Mesendoderm (in vitro differentiated cells): ENCODE results near the gene PRDX5.
"Not testable (repeated sequence)": the region's sequence is repeated elsewhere in the genome, so short reads cannot be mapped to it uniquely, and the experiment has no call there.

Experiments used
- DNase-seq: peaks from one replicate; pipeline ENCODE4 v3.0.0; 2013
- H2AK5ac ChIP-seq: 2 replicates; pipeline ENCODE4 v1.6.1; 2013; ENCODE audit warnings: low read length, inconsistent platforms
- H2BK120ac ChIP-seq: 2 replicates; pipeline ENCODE4 v1.6.1; 2013; ENCODE audit warnings: low read depth, mild to moderate bottlenecking, low read length, moderate library complexity, mixed read lengths
- H2BK15ac ChIP-seq: replicated peaks from 2 replicates; pipeline ENCODE4 v1.6.1; 2013; ENCODE audit warnings: low read depth, mild to moderate bottlenecking, moderate library complexity
- H2BK5ac ChIP-seq: 2 replicates; pipeline ENCODE4 v1.6.1; 2013; ENCODE audit warnings: low read length, inconsistent platforms
- H3K18ac ChIP-seq: 2 replicates; pipeline ENCODE4 v1.6.1; 2013; ENCODE audit warnings: mild to moderate bottlenecking, low read length, mixed read lengths
- H3K23ac ChIP-seq: one replicate; pipeline ENCODE4 v1.6.1; 2013; ENCODE audit warnings: low read length
- H3K27ac ChIP-seq: 2 replicates; pipeline ENCODE4 v1.5.1; 2013; ENCODE audit warnings: low read depth, mild to moderate bottlenecking, inconsistent platforms, low read length, moderate library complexity
- H3K27me3 ChIP-seq: 2 replicates; pipeline ENCODE4 v1.6.1; 2013; ENCODE audit warnings: low read length, control low read depth, mild to moderate bottlenecking, inconsistent platforms; ENCODE audit not compliant: insufficient read depth, poor library complexity
- H3K36me3 ChIP-seq: 2 replicates; pipeline ENCODE4 v1.6.1; 2013; ENCODE audit warnings: low read length, inconsistent platforms; ENCODE audit not compliant: control insufficient read depth, insufficient read depth
- H3K4ac ChIP-seq: one replicate; pipeline ENCODE4 v1.6.1; 2013; ENCODE audit warnings: low read depth, mild to moderate bottlenecking, low read length, moderate library complexity
- H3K4me1 ChIP-seq: 2 replicates; pipeline ENCODE4 v1.6.1; 2013; ENCODE audit warnings: low read depth, low read length, inconsistent platforms; ENCODE audit not compliant: control insufficient read depth
- H3K4me2 ChIP-seq: 2 replicates; pipeline ENCODE4 v1.6.1; 2013; ENCODE audit warnings: low read length
- H3K4me3 ChIP-seq: 2 replicates; pipeline ENCODE4 v1.5.1; 2013; ENCODE audit warnings: mild to moderate bottlenecking, low read length
- H3K56ac ChIP-seq: one replicate; pipeline ENCODE4 v1.6.1; 2013; ENCODE audit warnings: low read length
- H3K79me1 ChIP-seq: 2 replicates; pipeline ENCODE4 v1.6.1; 2013; ENCODE audit warnings: low read length, inconsistent platforms
- H3K79me2 ChIP-seq: 2 replicates; pipeline ENCODE4 v1.6.1; 2013; ENCODE audit warnings: mild to moderate bottlenecking, low read length; ENCODE audit not compliant: control insufficient read depth, insufficient read depth
- H3K9ac ChIP-seq: 2 replicates; pipeline ENCODE4 v1.6.1; 2013; ENCODE audit warnings: low read length, inconsistent platforms
- H4K5ac ChIP-seq: one replicate; pipeline ENCODE4 v1.6.1; 2013; ENCODE audit warnings: low read length
- H4K8ac ChIP-seq: one replicate; pipeline ENCODE4 v1.6.1; 2013; ENCODE audit warnings: low read depth, mild to moderate bottlenecking, control low read depth, low read length, moderate library complexity
- WGBS: extraction: QIAGEN DNeasy Blood & Tissue Kit; methylation state at CpG from one replicate; pipeline ENCODE4 v1.1.7; 2013; ENCODE audit warnings: low lambda C conversion rate, missing lambda C conversion rate; ENCODE audit not compliant: insufficient coverage; ENCODE audit errors: extremely low coverage; 5-methylcytosine and 5-hydroxymethylcytosine counted together

Gene PRDX5

DNA sequence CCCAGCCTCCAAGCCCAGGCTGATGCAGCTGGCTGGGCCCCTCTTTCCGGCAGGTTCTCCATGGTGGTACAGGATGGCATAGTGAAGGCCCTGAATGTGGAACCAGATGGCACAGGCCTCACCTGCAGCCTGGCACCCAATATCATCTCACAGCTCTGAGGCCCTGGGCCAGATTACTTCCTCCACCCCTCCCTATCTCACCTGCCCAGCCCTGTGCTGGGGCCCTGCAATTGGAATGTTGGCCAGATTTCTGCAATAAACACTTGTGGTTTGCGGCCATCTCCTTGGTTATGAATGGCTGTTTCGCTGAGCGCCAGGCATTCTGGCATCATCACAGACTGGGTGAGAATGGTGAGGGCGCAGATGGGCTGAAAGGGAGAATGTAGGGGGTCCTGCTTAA, 3.6 kb downstream of the PRDX5 start:
- H3K18ac ChIP-seq, result no peak overlapping the region
- H3K79me2 ChIP-seq, result peaks cover 2% of the 10 kb centered on the region
- H2BK15ac ChIP-seq, result no peak overlapping the region
- no peak overlapping the region for H3K27ac ChIP-seq
- DNase-seq, result no peak
- no peak overlapping the region for H4K8ac ChIP-seq
- H3K79me1 ChIP-seq, result peaks cover 7% of the 10 kb centered on the region
- no peaks in the 10 kb centered on the region for H3K27me3 ChIP-seq
- H2BK120ac ChIP-seq, result no peak overlapping the region
- peaks cover 3% of the 10 kb centered on the region for H3K4me1 ChIP-seq
- no peak overlapping the region for H4K5ac ChIP-seq
- WGBS, result no CpG with 5 or more reads among the region's 5 CpGs
- H3K4me3 ChIP-seq, result no peak overlapping the region
- no peak overlapping the region for H2AK5ac ChIP-seq
- no peaks in the 10 kb centered on the region for H3K36me3 ChIP-seq
- no peak overlapping the region for H3K9ac ChIP-seq
- H2BK5ac ChIP-seq, result no peak overlapping the region
- no peak overlapping the region for H3K4ac ChIP-seq
- no peak overlapping the region for H3K4me2 ChIP-seq
- no peak overlapping the region for H3K56ac ChIP-seq
- no peak overlapping the region for H3K23ac ChIP-seq

- H4K8ac ChIP-seq, result no peak overlapping the region
- H3K9ac ChIP-seq, result no peak overlapping the region
- H2BK5ac ChIP-seq, result no peak overlapping the region
- WGBS, result no CpG with 5 or more reads among the region's 7 CpGs
- no peak overlapping the region for H3K4ac ChIP-seq
- no peak overlapping the region for H3K56ac ChIP-seq
- H3K27ac ChIP-seq, result no peak overlapping the region
- no peak overlapping the region for H3K18ac ChIP-seq
- H2BK120ac ChIP-seq, result no peak overlapping the region
- no peak overlapping the region for H3K4me3 ChIP-seq
- no peak overlapping the region for H3K23ac ChIP-seq
- no peak overlapping the region for H4K5ac ChIP-seq
- no peaks in the 10 kb centered on the region for H3K36me3 ChIP-seq
- H3K79me2 ChIP-seq, result no peaks in the 10 kb centered on the region
- no peak for DNase-seq
- no peak overlapping the region for H3K4me2 ChIP-seq
- peaks cover 3% of the 10 kb centered on the region for H3K4me1 ChIP-seq
- peaks cover 7% of the 10 kb centered on the region for H3K79me1 ChIP-seq
- H2BK15ac ChIP-seq, result no peak overlapping the region
- no peak overlapping the region for H2AK5ac ChIP-seq
- H3K27me3 ChIP-seq, result no peaks in the 10 kb centered on the region
Measured at GRCh38 chr11:64322925-64323260, 5.0 kb downstream of the PRDX5 start.

- peaks cover 3% of the 10 kb centered on the region for H3K4me1 ChIP-seq
- DNase-seq, result no peak
- no CpG with 5 or more reads among the region's 5 CpGs for WGBS
- peaks cover 7% of the 10 kb centered on the region for H3K79me1 ChIP-seq
- no peak overlapping the region for H3K4me3 ChIP-seq
- H3K56ac ChIP-seq, result no peak overlapping the region
- no peak overlapping the region for H3K4me2 ChIP-seq
- H3K79me2 ChIP-seq, result no peaks in the 10 kb centered on the region
- no peak overlapping the region for H4K5ac ChIP-seq
- no peak overlapping the region for H3K4ac ChIP-seq
- no peak overlapping the region for H2BK15ac ChIP-seq
- no peak overlapping the region for H2BK120ac ChIP-seq
- no peak overlapping the region for H3K9ac ChIP-seq
- no peak overlapping the region for H3K18ac ChIP-seq
- H3K27me3 ChIP-seq, result no peaks in the 10 kb centered on the region
- H3K27ac ChIP-seq, result no peak overlapping the region
- H2AK5ac ChIP-seq, result no peak overlapping the region
- no peak overlapping the region for H3K23ac ChIP-seq
- no peak overlapping the region for H2BK5ac ChIP-seq
- no peak overlapping the region for H4K8ac ChIP-seq
- H3K36me3 ChIP-seq, result no peaks in the 10 kb centered on the region
Measured at GRCh38 chr11:64323373-64323772, 5.5 kb downstream of the PRDX5 start.

GRCh38 chr11:64323984-64324383, 6.1 kb downstream of the PRDX5 start:
- WGBS, result no CpG with 5 or more reads among the region's 4 CpGs
- not testable (repeated sequence) for H2BK120ac ChIP-seq, H3K27me3 ChIP-seq, H3K9ac ChIP-seq, H3K27ac ChIP-seq, H2BK15ac ChIP-seq, H3K23ac ChIP-seq, H2BK5ac ChIP-seq, H3K4me3 ChIP-seq, DNase-seq, H3K79me2 ChIP-seq, H3K4me2 ChIP-seq, H4K8ac ChIP-seq, H3K36me3 ChIP-seq, H4K5ac ChIP-seq, H3K56ac ChIP-seq, H3K79me1 ChIP-seq, H2AK5ac ChIP-seq, H3K18ac ChIP-seq, H3K4ac ChIP-seq, H3K4me1 ChIP-seq

DNA sequence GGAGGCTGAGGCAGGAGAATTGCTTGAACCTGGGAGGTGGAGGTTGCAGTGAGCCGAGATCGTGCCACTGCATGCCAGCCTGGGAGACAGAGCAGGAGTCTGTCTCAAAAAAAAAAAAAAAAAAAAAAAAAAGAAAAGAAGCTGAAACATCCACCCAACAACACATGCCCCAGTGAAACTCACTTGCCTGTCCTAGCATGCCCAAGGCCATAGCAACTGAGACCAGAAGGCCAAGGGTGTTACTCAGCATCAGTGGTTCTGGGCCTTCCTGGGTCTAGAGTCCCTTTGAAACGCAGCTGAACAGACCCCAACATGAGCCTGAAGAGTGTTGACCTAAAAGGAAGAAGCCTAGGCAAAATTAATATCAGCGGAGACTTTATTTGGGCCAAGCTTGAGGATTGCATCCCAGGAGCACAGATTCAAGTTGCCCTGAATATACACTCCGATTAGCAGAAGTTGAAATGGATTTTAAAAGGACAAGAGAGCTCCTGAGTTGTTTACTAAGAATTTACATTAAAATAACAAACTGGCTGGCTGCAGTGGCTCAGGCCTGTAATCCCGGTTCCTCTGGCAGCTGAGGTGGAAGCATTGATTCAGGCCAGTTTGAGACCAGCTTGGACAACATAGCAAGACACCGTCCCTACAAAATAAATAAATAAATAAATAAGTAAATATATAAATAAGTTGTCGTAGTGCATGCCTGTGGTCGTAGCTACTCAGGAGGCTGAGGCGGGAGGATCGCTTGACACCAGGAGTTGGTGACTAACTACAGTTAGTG, 7.0 kb downstream of the PRDX5 start:
- WGBS, result no CpG with 5 or more reads among the region's 11 CpGs
- Histone ChIP-seq H2BK120ac (no peak overlapping the region), H3K18ac (no peak overlapping the region), H3K27ac (no peak overlapping the region), H2BK5ac (no peak overlapping the region), H3K23ac (no peak overlapping the region), H2BK15ac (no peak overlapping the region), H3K56ac (no peak overlapping the region), H3K79me1 (peaks cover 2% of the 10 kb centered on the region), H2AK5ac (no peak overlapping the region), H3K27me3 (no peaks in the 10 kb centered on the region), H3K4me1 (no peaks in the 10 kb centered on the region), H3K4me2 (no peak overlapping the region), H3K79me2 (no peaks in the 10 kb centered on the region), H3K9ac (no peak overlapping the region), H3K4ac (no peak overlapping the region), H4K8ac (no peak overlapping the region), H3K4me3 (no peak overlapping the region), H3K36me3 (no peaks in the 10 kb centered on the region), H4K5ac (no peak overlapping the region)
- DNase-seq, result no peak

- DNase-seq, result no peak
- Histone ChIP-seq H3K9ac (no peak overlapping the region), H3K4me1 (peaks cover 2% of the 10 kb centered on the region), H3K79me2 (no peaks in the 10 kb centered on the region), H3K36me3 (no peaks in the 10 kb centered on the region), H3K27me3 (no peaks in the 10 kb centered on the region), H3K4me3 (no peak overlapping the region), H3K27ac (no peak overlapping the region), H3K4ac (no peak overlapping the region), H3K79me1 (no peaks in the 10 kb centered on the region), H3K23ac (no peak overlapping the region), H2BK5ac (no peak overlapping the region), H4K5ac (no peak overlapping the region), H3K56ac (no peak overlapping the region), H4K8ac (no peak overlapping the region), H2BK120ac (no peak overlapping the region), H2AK5ac (no peak overlapping the region), H3K18ac (no peak overlapping the region), H3K4me2 (no peak overlapping the region), H2BK15ac (no peak overlapping the region)
- WGBS, result no CpG with 5 or more reads among the region's 2 CpGs
Measured at GRCh38 chr11:64327375-64327774, 9.5 kb downstream of the PRDX5 start.
